ENCODE measurements around the gene CCNQ.

DNA sequence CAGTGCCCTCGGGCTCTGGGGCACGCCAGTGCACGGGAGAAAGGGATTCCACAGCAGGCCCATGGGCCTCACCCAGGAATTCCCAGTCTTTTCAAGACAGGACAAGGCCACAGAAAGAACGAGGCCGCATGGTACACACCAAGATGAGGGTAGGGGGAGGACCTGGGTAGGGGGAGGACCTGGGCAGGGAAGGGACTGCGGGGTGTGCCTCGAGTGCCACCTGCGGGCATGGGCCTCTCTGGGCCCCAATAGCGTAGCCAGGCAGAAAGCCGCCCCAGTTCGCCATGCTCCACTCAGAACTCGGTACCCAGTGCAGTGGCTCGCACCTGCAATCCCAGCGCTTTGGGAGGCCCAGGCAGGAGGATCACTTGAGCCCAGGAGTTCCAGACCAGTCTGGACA is 34.1 kb upstream of the CCNQ start:
- TF ChIP-seq, protein P1, sequence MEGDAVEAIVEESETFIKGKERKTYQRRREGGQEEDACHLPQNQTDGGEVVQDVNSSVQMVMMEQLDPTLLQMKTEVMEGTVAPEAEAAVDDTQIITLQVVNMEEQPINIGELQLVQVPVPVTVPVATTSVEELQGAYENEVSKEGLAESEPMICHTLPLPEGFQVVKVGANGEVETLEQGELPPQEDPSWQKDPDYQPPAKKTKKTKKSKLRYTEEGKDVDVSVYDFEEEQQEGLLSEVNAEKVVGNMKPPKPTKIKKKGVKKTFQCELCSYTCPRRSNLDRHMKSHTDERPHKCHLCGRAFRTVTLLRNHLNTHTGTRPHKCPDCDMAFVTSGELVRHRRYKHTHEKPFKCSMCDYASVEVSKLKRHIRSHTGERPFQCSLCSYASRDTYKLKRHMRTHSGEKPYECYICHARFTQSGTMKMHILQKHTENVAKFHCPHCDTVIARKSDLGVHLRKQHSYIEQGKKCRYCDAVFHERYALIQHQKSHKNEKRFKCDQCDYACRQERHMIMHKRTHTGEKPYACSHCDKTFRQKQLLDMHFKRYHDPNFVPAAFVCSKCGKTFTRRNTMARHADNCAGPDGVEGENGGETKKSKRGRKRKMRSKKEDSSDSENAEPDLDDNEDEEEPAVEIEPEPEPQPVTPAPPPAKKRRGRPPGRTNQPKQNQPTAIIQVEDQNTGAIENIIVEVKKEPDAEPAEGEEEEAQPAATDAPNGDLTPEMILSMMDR (IDR thresholded peaks at IDR 0.05; ENCODE audit: insufficient read depth, low read depth, low read length), result no peak
- no peak for TF ChIP-seq EZH2 (IDR thresholded peaks at IDR 0.05; ENCODE audit: insufficient read depth, low read length)
